Measurements from ENCODE around the gene HEPN1.

HEPN1 gene

GRCh38 chr11:124918950-124919349 lies at the start of gene HEPN1:
TSS of gene HEPN1 (plus strand) at chr11:124919250.
- no peak for DNase-seq

DNA sequence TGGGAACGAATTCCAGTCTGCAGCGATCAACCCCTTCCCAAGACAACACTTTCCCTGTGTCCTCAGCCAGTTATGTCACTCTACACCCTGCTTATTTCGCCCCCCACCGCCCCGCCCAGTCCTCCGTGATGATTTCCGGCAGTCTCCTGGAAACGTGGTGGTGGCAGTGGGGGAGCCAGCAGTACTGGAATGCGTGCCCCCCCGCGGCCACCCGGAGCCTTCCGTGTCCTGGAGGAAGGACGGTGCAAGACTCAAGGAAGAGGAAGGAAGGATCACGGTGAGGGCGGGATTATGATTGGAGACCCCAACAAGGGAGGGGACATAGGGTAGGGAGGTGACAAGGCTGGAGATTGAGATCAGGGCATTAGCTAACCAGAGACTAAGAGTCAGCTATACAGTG lies 49.7 kb upstream of the HEPN1 start:
- no peak for DNase-seq

DNA sequence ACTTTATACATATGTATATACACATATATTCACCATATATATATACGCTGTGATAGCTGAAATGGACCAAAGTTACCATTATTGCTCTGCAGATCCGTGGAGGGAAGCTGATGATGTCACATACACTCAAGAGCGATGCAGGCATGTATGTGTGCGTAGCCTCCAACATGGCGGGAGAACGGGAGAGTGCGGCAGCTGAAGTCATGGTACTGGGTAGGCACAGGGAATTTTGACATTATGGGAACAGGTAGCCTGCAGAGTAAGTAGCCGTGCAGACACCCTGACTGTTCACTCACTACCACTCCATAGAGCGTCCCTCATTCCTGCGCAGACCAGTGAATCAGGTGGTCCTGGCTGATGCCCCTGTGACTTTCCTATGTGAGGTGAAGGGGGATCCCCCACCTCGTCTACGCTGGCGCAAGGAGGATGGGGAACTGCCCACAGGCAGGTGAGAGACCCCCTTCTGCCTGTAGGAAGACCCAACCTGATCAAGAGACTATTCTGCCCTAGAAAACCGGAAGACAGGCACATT lies 49.1 kb upstream of the HEPN1 start:
- no peak for DNase-seq

- no peak for DNase-seq
Observed at GRCh38 chr11:124870430-124870829, 48.6 kb upstream of the HEPN1 start.

DNA sequence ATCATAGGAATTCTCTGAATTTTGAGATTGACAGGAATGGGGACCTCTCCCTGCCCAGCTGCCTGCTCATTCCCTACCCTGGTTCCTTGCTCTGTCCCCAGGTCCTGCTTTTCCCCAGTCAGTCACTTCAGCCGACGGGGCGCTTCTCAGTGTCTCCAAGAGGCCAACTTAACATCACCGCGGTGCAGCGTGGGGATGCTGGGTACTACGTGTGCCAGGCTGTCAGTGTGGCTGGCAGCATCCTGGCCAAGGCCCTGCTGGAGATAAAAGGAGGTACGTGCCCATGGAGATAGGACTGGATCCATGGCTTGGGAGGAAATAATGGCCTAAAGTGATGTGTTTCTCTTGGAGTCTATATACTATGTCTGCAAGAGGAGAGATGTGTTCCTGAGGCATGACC lies 46.8 kb upstream of the HEPN1 start:
- no peak for DNase-seq

GRCh38 chr11:124872741-124873140 lies 46.3 kb upstream of the HEPN1 start:
- no peak for DNase-seq

- no peak for DNase-seq
Observed at GRCh38 chr11:124873951-124874350, 45.1 kb upstream of the HEPN1 start.

DNA sequence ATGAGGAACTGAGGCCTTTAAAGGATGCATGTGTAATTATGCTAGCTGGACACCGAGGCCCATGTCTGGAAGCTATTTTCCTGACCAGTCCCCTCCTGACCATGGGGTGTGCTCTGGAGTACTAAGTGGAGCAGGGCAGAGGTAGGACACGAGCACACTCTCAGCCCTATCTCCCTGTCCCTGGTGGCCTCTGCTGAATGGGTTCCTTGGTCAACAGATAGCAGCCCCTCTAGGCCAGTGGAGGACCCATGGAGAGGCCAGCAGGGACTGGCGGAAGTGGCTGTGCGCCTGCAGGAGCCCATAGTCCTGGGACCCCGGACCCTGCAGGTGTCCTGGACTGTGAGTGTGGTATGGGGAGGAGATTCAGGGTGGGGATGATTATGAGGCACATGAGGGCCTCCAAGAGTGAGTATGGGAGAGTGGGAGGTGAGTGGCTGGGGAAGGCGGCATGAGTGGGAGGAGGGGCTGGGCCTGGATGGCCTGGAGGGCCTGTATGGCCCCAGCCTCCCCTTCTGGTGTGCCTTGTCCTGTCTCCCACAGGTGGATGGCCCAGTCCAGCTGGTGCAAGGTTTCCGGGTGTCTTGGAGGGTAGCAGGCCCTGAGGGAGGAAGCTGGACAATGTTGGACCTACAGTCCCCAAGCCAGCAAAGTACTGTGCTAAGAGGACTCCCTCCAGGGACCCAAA lies 44.3 kb upstream of the HEPN1 start:
- no peak for DNase-seq

DNA sequence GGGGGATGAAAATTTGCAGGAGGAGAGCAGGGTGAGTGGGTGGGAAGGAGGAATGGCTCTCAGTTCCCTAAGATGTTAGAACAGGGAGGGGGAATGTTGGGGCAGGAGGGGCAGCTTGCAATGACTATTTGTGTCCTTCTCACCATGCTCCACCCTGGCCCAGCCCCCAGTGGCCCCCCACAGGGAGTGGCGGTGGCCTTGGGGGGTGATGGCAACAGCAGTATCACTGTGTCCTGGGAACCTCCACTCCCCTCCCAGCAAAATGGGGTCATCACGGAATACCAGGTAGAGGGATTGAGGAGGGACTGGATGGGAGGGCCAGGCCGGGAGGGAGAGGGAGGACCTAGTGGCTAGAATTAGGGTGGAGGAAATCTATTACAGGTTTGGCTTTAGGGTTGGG lies 43.6 kb upstream of the HEPN1 start:
- no peak for DNase-seq

DNA sequence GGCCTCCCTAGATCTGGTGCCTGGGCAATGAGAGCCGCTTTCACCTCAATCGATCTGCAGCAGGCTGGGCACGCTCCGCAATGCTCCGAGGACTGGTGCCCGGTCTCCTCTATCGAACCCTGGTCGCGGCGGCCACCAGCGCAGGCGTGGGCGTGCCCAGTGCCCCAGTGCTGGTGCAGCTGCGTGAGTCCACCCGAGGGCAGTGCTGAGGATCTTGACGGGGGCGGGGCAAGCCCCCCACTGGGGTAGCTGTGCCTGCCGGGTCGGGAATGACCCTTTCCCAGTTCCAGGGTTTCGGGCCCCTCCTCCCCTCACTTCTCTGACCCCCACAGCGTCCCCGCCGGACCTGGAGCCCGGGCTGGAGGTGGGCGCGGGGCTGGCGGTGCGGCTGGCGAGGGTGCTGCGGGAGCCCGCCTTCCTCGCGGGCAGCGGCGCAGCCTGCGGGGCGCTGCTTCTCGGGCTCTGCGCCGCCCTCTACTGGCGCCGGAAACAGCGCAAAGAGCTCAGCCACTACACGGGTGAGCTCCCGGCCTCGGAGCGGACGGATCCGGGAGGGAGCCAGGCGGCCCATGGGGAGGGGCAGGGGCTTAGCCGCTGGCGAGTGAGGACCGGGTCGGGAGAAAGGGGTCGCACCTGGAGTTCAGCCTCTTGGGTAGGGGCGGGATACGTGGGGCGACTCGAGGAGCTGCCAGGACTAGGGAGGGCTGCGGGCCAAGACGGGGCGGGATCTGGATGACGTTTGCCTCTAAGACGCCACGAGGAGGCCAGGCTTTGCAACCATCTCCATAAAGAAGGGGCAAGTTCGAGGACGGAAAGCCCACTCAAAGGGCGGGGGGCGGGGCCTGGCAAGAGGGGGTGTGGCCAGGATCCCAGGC lies 42.9 kb upstream of the HEPN1 start:
- peak; percentile 79 to 83 for DNase-seq

DNA sequence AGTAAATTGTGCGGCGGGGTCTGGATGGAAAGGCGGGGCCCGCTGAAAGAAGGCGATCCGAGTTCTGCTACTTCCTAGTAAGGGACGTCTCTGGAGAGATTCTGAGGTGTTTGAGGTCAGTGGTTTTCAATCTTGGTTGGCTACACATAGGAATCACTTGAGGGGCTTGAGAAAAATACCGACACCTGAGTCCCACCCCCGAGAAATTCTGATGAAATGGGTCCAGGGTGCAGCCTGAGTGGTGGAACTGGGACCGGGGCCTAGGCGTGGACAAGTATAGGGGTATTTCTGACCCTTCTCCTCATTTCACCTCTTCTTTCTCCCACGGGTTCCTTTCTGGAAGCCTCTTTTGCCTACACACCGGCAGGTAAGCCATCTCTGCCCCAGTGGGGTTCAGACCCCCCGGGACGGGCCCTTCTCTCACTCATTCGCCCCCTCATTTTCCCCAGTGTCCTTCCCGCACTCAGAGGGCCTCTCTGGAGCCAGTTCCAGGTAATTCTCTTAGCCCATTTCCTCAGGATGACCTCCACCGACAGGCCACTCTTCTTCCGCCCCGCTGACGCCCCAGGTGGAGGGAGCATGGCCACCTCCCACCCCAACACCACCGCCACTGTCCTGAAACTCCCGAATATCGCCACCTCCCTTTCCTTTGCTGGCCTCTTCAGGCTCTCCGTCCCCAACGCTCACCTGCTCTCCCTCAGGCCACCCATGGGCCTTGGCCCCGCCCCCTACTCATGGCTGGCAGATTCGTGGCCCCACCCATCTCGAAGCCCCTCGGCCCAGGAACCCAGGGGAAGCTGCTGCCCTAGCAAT lies 42.0 kb upstream of the HEPN1 start:
- DNase-seq, result no peak

GRCh38 chr11:124877631-124877909 lies 41.5 kb upstream of the HEPN1 start:
- no peak for DNase-seq

DNA sequence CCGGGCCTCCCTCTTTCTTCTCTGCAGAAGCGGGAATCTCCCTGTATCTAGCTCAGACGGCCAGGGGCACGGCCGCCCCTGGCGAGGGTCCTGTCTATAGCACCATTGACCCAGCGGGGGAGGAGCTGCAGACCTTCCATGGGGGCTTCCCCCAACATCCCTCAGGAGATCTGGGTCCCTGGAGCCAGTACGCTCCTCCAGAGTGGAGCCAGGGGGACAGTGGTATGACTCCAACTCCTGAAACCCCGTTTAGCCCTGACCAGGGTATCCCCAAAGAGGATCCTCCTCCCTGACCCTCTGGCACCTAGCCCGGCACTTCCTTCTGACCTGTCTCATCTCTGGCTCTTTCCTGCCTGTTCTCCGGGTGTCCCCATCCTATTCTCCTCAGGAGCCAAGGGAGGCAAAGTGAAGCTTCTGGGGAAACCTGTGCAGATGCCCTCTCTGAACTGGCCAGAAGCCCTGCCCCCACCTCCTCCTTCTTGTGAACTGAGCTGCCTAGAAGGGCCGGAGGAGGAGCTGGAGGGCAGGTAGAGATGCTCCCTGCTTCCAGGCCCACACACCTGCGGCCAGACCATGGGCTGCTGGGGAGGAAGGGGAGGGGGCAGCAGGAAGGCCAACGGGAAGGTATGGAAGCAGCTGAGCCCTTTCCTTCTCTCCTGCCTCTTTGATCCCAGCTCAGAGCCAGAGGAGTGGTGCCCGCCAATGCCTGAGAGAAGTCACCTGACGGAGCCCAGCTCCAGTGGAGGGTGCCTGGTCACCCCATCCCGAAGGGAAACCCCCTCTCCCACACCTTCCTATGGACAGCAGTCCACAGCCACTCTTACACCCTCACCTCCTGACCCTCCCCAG lies 40.9 kb upstream of the HEPN1 start:
- no peak for DNase-seq

DNA sequence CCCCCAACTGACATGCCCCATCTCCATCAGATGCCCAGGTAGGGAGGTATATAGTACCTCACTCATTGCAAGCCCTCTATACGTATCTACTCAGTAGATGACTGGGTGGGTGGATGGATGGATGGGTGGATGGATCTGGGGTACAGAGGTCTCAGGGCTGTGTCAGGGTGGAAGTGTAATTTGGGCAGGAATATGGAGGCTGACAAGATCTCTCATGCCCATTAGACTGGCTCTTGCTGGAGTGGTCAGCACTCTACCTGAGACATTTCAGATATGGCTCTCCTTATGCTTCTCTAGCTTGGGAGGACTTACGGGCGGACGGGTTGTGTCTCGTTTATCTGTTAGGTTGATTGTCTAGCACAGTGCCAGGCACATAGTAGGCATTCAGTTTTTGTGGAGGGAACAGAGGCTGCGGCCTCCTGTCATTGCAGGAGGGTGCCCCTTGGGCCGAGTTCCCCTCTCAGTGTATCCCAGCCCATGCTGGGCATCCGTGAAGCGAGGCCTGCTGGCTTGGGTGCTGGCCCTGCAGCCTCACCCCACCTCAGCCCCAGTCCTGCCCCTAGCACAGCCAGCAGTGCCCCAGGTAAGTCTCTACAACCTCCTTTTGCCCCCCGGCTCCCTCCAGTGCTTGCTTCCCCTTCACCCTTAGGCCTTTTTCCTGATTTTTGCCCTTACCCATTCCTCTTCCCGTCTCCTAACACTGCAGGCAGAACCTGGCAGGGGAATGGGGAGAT lies 40.1 kb upstream of the HEPN1 start:
- DNase-seq, result no peak

DNA sequence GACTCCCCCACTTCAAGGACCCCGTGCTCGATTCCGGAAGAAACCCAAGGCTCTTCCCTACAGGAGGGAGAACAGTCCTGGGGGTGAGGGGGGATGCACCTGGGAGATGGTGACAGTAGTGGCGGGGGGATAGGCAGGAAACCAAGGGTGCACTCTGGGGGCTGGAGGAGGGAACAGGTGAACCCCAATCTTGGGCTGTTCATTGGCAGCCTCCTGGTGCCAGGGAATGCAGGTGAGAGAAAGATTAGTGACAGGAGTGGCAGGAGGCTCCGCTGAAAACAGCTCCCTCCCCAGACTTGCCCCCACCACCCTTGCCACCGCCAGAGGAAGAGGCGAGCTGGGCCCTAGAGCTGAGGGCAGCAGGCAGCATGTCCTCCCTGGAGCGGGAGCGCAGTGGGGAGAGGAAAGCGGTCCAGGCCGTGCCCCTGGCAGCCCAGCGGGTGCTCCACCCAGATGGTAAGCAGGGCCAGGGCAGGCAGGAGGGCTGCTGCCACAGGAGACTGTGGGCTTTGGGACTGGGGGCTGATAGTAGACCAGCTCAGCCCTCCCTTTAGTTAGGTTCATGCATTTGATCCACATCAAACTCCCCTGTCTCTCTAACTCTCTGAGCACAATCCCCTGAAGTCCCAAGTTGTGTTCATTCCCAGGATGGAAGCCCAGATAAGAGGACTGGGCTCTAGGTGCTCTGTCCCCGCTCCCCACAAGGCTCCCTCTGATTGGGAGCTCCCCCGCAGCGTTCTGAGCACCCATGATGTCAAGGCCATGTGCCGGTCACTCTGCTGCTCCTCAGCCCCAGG lies 39.4 kb upstream of the HEPN1 start:
- no peak for DNase-seq

GRCh38 chr11:124880290-124880611 lies 38.8 kb upstream of the HEPN1 start:
- DNase-seq, result no peak

- DNase-seq, result no peak
Observed at GRCh38 chr11:124880958-124881357, 38.1 kb upstream of the HEPN1 start.

DNA sequence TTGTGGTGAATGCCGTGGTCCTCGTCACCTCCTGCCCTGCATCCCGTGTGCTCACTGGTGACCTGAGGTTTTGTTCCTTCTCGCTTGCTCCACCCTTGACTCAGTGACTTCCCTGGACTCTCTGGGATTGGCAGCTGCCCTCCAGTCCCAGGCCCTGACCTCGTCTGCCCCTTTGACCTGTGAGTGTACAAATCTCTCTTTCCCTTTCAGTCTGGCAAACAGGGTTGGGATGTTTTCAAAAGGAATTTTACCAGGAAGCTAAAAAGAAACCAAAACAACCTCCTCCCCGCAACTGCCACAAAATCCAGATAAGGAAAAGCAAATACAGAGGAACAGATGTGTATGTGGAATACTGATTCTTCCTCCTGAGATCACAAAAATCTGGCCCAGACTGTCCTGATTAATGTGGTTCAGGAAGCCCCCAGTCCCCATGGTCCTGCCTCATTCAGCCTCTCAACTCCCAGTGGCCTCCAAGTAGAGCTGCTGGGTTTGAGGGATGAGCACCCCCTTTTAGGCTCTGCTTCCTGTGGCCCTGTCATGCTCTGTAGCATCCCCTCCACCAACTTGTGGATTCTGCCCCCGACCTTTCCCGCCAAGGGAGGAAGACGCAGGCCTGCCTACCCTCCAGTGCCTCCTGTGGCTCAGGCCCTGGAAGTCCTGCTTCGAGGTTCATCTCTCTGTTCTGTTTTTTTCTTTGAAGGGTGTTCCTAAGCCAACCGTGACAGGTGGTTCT lies 36.5 kb upstream of the HEPN1 start:
- DNase-seq, result no peak

DNA sequence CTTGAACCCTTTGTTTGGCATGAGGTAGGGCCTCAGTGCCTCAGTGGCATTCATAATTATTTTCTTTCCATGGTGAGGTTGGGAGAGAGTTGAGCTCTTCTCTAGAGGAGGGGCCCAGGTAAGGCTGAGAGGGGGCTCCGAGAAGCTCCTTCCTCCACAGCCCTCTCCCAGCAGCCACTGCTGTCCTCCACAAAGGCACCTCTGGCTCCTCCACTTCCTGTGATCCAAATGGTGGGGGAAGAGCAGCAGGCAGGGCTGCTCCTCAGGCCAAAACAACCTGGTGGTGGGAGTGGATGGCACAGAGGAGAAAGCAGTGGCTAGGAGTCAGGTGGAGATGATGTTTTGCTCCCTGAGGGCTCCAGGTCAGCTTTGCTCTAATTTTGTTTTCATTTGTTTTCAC lies 34.7 kb upstream of the HEPN1 start:
- DNase-seq, result no peak

- DNase-seq, result no peak
Observed at GRCh38 chr11:124884869-124885479, 34.1 kb upstream of the HEPN1 start.

Data from stimulated activated CD4-positive, alpha-beta T cell treated with anti-CD3 and anti-CD28 coated beads, Interleukin-2, amount 100 ng/mL, for 24 hours (primary cell).